Spleen (tissue), 11 donors: ENCODE measurements around the gene UNC93A. TPM values are rescaled to one million over a fixed set of nuclear protein-coding genes. Genes with fewer than 3 reads are reported as not detected.
A peak's percentile ranks its signal among the peaks of the same experiment; 100 is the strongest.

ENCODE experiments used
- DNase-seq: peaks from one replicate; pipeline ENCODE4 v3.0.0-alpha.2; 2020
- H3K27ac ChIP-seq, 8 donors: fragments of 200-600 bp; sonication (generic) in 7 of 8; 1 replicate in 4 of 8; 2 replicates in 4 of 8; pipeline versions ENCODE4 v1.5.0 to v1.8.0; 2016 to 2021; ENCODE audit warnings: inconsistent platforms in 4 of 8, mild to moderate bottlenecking in 4 of 8, moderate library complexity in 1 of 8
- H3K27me3 ChIP-seq, 7 donors: fragments of 200-600 bp; sonication (generic) in 6 of 7; replicated peaks in 1 of 7; 1 replicate in 4 of 7; 2 replicates in 3 of 7; pipeline versions ENCODE4 v1.5.0 to v1.8.0; 2016 to 2021; ENCODE audit warnings: inconsistent platforms in 3 of 7, mild to moderate bottlenecking in 1 of 7
- H3K36me3 ChIP-seq, 6 donors: fragments of 200-600 bp; sonication (generic) in 5 of 6; 1 replicate in 4 of 6; 2 replicates in 2 of 6; pipeline versions ENCODE4 v1.5.0 to v1.8.0; 2016 to 2021; ENCODE audit warnings: inconsistent platforms in 2 of 6
- H3K4me1 ChIP-seq, 6 donors: fragments of 200-600 bp; sonication (generic) in 5 of 6; 1 replicate in 3 of 6; 2 replicates in 3 of 6; pipeline versions ENCODE4 v1.5.0 to v1.8.0; 2016 to 2021; ENCODE audit warnings: inconsistent platforms in 3 of 6
- H3K4me3 ChIP-seq, 8 donors: fragments of 200-600 bp; sonication (generic) in 7 of 8; 1 replicate in 4 of 8; 2 replicates in 4 of 8; pipeline versions ENCODE4 v1.5.0 to v1.8.0; 2016 to 2021; ENCODE audit warnings: inconsistent platforms in 4 of 8, mild to moderate bottlenecking in 4 of 8, moderate library complexity in 2 of 8
- H3K9me3 ChIP-seq, 8 donors: fragments of 200-600 bp; sonication (generic) in 7 of 8; 1 replicate in 4 of 8; 2 replicates in 4 of 8; pipeline versions ENCODE4 v1.5.0 to v1.8.0; 2016 to 2021; ENCODE audit warnings: inconsistent platforms in 4 of 8
- CTCF ChIP-seq, 11 experiments: fragments of 200-600 bp in 7 of 11; fragments of 450-650 bp in 4 of 11; sonication (generic) in 4 of 11; IDR thresholded peaks in 8 of 11; conservative IDR thresholded peaks in 3 of 11; 1 replicate in 7 of 11; 2 replicates in 4 of 11; pipeline versions ENCODE4 v1.4.0 to v1.8.0; 2016 to 2021; ENCODE audit warnings: antibody characterized with exemption in 11 of 11, inconsistent platforms in 4 of 11, mild to moderate bottlenecking in 1 of 11
- POLR2A ChIP-seq, 3 donors: fragments of 450-650 bp; IDR thresholded peaks; one replicate each; pipeline ENCODE4 v1.5.1; 2017; ENCODE audit warnings: antibody characterized with exemption in 3 of 3, mild to moderate bottlenecking in 1 of 3
- POLR2AphosphoS5 ChIP-seq, 3 donors: sonication (generic); formaldehyde crosslinking; IDR thresholded peaks; one replicate each; pipeline ENCODE4 v1.5.1; 2017; ENCODE audit warnings: antibody characterized with exemption in 3 of 3
- WGBS, 5 donors: extraction: QIAGEN DNeasy Blood & Tissue Kit in 3 of 5; methylation state at CpG; one replicate each; pipeline versions ENCODE4 v1.1.5 to v1.1.7; 2013 to 2018; 5-methylcytosine and 5-hydroxymethylcytosine counted together
- intact Hi-C: fragments of 100-400 bp; cut with DNase I; formaldehyde crosslinking; loops from one replicate; pipeline ENCODE4 v1.15.0; 2023; ENCODE audit warnings: low total_unique reads
- polyA plus RNA-seq, 3 donors: library from polyadenylated mRNA; stranded (reverse); fragments of 200-250 nt; gene quantifications; one replicate each; pipeline ENCODE4 v1.2.1, GENCODE V29; 2013
- total RNA-seq, 7 donors: library from RNA; depleted of rRNA in 3 of 7; stranded (reverse); fragments of >200 nt in 3 of 7; fragmentation: NEBNext Ultra II Directional in 4 of 7; extraction: Animal tissue kit (Norgen Biotek cat#: 25700) in 4 of 7; gene quantifications; one replicate each; pipeline versions ENCODE4 v1.1.0 to v1.2.1, GENCODE V29; 2016 to 2021
- donor health status: healthy with polysubstance abuse.
- donor health status: DM: no; HTN: no; CAD: no; lungs with moderate emphysema.
- donor health status: DM: no; HTN: no; CAD: no.
- donor health status: Bipolar disorder and iron deficiency.
- donor health status: healthy.
- donor health status: DM: no; HTN: no; CAD: no.
- donor health status: DM: yes; HTN: yes; CAD: no.

Gene UNC93A
- total and polyA plus RNA-seq, 10 donors: not detected

GRCh38 chr6:167327391-167327790, 36.3 kb downstream of the UNC93A start:
- Histone ChIP-seq H3K4me1 (no peaks in the 10 kb centered on the region), H3K9me3 (no peaks in the 10 kb centered on the region), H3K36me3 (no peaks in the 10 kb centered on the region), H3K27me3 (peaks cover 0 to 9% (median 0%) of the 10 kb centered on the region in 7 donors), H3K27ac (no peak overlapping the region), H3K4me3 (no peak overlapping the region)
- intact Hi-C loops: no loop called here
- no peak for TF ChIP-seq POLR2AphosphoS5 (IDR thresholded peaks at IDR 0.05)
- no peak for TF ChIP-seq CTCF (IDR thresholded peaks at IDR 0.05 in 8 of 11, conservative IDR thresholded peaks at IDR 0.05 in 3 of 11)
- no peak for TF ChIP-seq POLR2A (IDR thresholded peaks at IDR 0.05)
- 42 to 57% (median 51%) methylated on average over 4 of the region's 4 CpGs for WGBS, 5 donors
- DNase-seq: no peak

GRCh38 chr6:167328086-167328485, 37.0 kb downstream of the UNC93A start:
- DNase-seq: no peak
- Histone ChIP-seq H3K4me1 (no peaks in the 10 kb centered on the region), H3K27ac (no peak overlapping the region), H3K27me3 (peaks cover 0 to 9% (median 0%) of the 10 kb centered on the region in 7 donors), H3K36me3 (no peaks in the 10 kb centered on the region), H3K9me3 (no peaks in the 10 kb centered on the region), H3K4me3 (no peak overlapping the region)
- TF ChIP-seq POLR2AphosphoS5 (IDR thresholded peaks at IDR 0.05) (no peak), CTCF (IDR thresholded peaks at IDR 0.05 in 8 of 11, conservative IDR thresholded peaks at IDR 0.05 in 3 of 11) (no peak), POLR2A (IDR thresholded peaks at IDR 0.05) (no peak)
- 84 to 99% (median 94%) methylated on average over 5 of the region's 5 CpGs for WGBS, 5 donors
- intact Hi-C loops: no loop called here

DNA sequence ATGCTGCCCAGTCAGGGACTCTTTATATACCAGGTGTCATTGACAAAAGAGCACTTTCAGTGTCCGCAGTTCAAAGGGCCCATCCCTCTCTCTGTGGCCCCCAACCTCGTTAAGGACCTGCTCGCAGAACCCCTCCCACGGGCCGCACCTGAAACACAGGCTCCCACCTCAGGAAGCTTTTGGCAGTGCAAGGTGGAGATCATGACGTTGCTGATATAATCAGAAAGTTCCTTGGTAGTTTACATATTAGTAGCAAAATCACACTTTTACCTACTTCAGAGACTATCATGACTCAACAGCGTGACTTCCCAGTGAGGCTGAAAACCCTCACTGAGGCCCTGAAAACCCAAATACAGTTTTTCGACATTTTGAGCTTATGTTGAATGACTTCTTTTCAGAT, 37.9 kb downstream of the UNC93A start:
- H3K4me3 ChIP-seq: no peak overlapping the region
- intact Hi-C loops: no loop called here
- no peaks in the 10 kb centered on the region for H3K36me3 ChIP-seq
- H3K27me3 ChIP-seq: peaks cover 0 to 9% (median 0%) of the 10 kb centered on the region in 7 donors
- no peak overlapping the region for H3K27ac ChIP-seq
- no peaks in the 10 kb centered on the region for H3K4me1 ChIP-seq
- WGBS, 5 donors: 73 to 85% (median 78%) methylated on average over 8 of the region's 8 CpGs
- no peak for DNase-seq
- TF ChIP-seq POLR2AphosphoS5 (IDR thresholded peaks at IDR 0.05) (no peak), POLR2A (IDR thresholded peaks at IDR 0.05) (no peak)
- no peaks in the 10 kb centered on the region for H3K9me3 ChIP-seq

GRCh38 chr6:167330750-167331149, 39.6 kb downstream of the UNC93A start:
- TF ChIP-seq POLR2A (IDR thresholded peaks at IDR 0.05): no peak
- TF ChIP-seq CTCF (IDR thresholded peaks at IDR 0.05 in 8 of 11, conservative IDR thresholded peaks at IDR 0.05 in 3 of 11): no peak
- peak in 1 of 3 donors; percentile 28 for TF ChIP-seq POLR2AphosphoS5 (IDR thresholded peaks at IDR 0.05)
- Histone ChIP-seq H3K4me1 (no peaks in the 10 kb centered on the region), H3K36me3 (no peaks in the 10 kb centered on the region), H3K4me3 (no peak overlapping the region), H3K27me3 (peaks cover 0 to 9% (median 0%) of the 10 kb centered on the region in 7 donors), H3K27ac (peak overlapping the region in 1 of 8 donors; percentile 18), H3K9me3 (no peaks in the 10 kb centered on the region)
- intact Hi-C loops: no loop called here
- no peak for DNase-seq
- 70 to 85% (median 76%) methylated on average over 9 of the region's 9 CpGs for WGBS, 5 donors

DNA sequence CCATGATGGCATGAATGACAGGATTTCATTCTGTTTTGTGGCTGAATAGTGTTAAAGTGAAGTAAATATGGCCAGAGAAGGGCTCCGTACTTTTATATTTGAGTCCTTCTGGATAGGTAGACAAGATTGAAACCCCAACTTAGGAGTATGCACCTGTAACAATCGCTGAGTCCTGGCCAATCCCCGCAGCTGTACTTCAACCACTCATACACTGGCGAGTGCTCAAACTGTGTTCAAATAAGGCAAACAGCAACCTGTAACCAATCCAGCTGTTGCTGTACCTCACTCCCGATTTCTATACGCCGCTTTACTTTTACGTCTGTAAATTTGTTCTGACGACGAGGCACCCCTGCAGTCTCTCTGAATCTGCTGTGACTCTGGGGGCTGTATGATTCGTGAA, 40.5 kb downstream of the UNC93A start:
- no peaks in the 10 kb centered on the region for H3K4me1 ChIP-seq
- no peak overlapping the region for H3K4me3 ChIP-seq
- peaks cover 0 to 10% (median 0%) of the 10 kb centered on the region in 7 donors for H3K27me3 ChIP-seq
- WGBS, 5 donors: 87 to 94% (median 90%) methylated on average over 11 of the region's 11 CpGs
- H3K36me3 ChIP-seq: no peaks in the 10 kb centered on the region
- H3K9me3 ChIP-seq: no peaks in the 10 kb centered on the region
- H3K27ac ChIP-seq: no peak overlapping the region
- TF ChIP-seq POLR2AphosphoS5 (IDR thresholded peaks at IDR 0.05) (no peak), CTCF (IDR thresholded peaks at IDR 0.05 in 8 of 11, conservative IDR thresholded peaks at IDR 0.05 in 3 of 11) (no peak), POLR2A (IDR thresholded peaks at IDR 0.05) (no peak)
- DNase-seq: no peak
- intact Hi-C loops: no loop called here
